ENCODE data around the gene EREG.

- TF ChIP-seq CTCF (IDR thresholded peaks at IDR 0.05; ENCODE audit: low read depth, low read length, poor library complexity, severe bottlenecking), result no peak
- no peak for TF ChIP-seq EZH2phosphoT487 (IDR thresholded peaks at IDR 0.05; ENCODE audit: borderline replicate concordance, low read length)
Measured at GRCh38 chr4:74331252-74331651, 33.7 kb upstream of the EREG start.
